ENCODE measurements around the gene GAS6. TPM values are rescaled to one million over a fixed set of nuclear protein-coding genes. Genes with fewer than 3 reads are reported as not detected.

The GAS6 gene
- total RNA-seq, 1 donor from 2014 or later, result 215 TPM

DNA sequence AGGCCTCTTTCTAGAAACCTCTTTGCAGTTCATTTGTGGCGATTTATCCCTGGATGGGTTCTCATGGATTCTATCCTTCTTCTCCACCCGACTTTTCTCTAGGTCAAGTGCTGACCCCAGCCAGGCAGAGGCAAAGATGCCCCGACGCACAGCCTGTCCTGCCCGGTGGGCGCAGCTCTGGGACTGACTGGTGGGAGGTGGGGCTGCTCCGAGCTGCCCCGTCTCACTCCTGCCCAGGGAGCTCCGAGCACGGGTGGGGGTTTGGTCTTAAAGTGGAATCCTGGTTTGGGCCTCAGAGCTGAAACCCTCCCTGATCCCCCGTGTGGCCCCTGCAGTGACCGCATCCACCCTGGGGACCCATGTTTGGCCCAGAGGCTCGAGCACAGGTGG is 44.5 kb downstream of the GAS6 start:
- peaks cover 0 to 19% of the 10 kb centered on the region in 2 donors for H3K36me3 ChIP-seq
- TF ChIP-seq POLR2AphosphoS5 (IDR thresholded peaks at IDR 0.05; ENCODE audit: insufficient read depth in 1 of 2, low read depth in 1 of 2) (no peak), POLR2A (IDR thresholded peaks at IDR 0.05) (no peak)
- TF ChIP-seq, protein P1, sequence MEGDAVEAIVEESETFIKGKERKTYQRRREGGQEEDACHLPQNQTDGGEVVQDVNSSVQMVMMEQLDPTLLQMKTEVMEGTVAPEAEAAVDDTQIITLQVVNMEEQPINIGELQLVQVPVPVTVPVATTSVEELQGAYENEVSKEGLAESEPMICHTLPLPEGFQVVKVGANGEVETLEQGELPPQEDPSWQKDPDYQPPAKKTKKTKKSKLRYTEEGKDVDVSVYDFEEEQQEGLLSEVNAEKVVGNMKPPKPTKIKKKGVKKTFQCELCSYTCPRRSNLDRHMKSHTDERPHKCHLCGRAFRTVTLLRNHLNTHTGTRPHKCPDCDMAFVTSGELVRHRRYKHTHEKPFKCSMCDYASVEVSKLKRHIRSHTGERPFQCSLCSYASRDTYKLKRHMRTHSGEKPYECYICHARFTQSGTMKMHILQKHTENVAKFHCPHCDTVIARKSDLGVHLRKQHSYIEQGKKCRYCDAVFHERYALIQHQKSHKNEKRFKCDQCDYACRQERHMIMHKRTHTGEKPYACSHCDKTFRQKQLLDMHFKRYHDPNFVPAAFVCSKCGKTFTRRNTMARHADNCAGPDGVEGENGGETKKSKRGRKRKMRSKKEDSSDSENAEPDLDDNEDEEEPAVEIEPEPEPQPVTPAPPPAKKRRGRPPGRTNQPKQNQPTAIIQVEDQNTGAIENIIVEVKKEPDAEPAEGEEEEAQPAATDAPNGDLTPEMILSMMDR (IDR thresholded peaks at IDR 0.05), result no peak
- peaks cover 65% of the 10 kb centered on the region for H3K4me1 ChIP-seq
- DNase-seq (ENCODE audit: extremely low spot score in 2 of 2), result no peak
- intact Hi-C loops (cut with DNase I), result no loop called here
- no peaks in the 10 kb centered on the region for H3K27me3 ChIP-seq
- H3K4me3 ChIP-seq, result no peak overlapping the region
- H3K9me3 ChIP-seq, result no peaks in the 10 kb centered on the region
- H3K27ac ChIP-seq, result peak overlapping the region; percentile 93

DNA sequence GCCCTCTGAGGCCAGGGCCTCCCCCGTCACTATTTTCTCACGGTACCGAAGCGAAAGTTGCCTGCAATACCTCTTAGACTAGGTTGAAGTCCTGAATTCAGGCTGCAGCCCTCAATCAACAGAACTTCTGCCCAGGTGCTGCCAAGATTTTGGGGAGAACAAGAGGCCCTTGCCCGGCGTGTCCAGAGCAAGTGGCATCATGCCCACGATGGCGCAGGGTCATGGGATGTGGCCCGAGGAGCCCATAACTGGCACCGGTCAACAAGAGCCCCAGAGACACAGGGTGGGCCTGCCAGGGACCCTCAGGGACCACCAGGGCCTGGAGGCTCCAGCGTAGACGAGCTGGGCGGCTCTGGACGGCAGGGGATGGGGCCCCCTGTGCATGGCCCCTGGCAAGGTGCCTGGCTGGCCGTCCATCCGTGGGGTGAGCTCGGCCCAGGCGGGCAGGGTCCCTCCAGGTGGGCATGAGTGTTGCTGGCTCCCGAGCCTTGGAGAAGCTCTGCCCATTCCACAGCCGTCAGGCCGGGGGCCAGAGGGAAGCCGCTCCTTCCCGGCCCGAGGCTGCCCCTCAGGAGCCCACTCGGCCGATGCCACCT is 45.1 kb downstream of the GAS6 start:
- DNase-seq (ENCODE audit: extremely low spot score in 2 of 2), result no peak
- Histone ChIP-seq H3K9me3 (no peaks in the 10 kb centered on the region), H3K36me3 (peaks cover 0 to 18% of the 10 kb centered on the region in 2 donors), H3K27ac (peak overlapping the region; percentile 93), H3K4me3 (no peak overlapping the region), H3K4me1 (peaks cover 65% of the 10 kb centered on the region), H3K27me3 (no peaks in the 10 kb centered on the region)
- no peak for TF ChIP-seq POLR2AphosphoS5 (IDR thresholded peaks at IDR 0.05; ENCODE audit: insufficient read depth in 1 of 2, low read depth in 1 of 2)
- TF ChIP-seq POLR2A (IDR thresholded peaks at IDR 0.05), result no peak
- intact Hi-C loops (cut with DNase I), result no loop called here

DNA sequence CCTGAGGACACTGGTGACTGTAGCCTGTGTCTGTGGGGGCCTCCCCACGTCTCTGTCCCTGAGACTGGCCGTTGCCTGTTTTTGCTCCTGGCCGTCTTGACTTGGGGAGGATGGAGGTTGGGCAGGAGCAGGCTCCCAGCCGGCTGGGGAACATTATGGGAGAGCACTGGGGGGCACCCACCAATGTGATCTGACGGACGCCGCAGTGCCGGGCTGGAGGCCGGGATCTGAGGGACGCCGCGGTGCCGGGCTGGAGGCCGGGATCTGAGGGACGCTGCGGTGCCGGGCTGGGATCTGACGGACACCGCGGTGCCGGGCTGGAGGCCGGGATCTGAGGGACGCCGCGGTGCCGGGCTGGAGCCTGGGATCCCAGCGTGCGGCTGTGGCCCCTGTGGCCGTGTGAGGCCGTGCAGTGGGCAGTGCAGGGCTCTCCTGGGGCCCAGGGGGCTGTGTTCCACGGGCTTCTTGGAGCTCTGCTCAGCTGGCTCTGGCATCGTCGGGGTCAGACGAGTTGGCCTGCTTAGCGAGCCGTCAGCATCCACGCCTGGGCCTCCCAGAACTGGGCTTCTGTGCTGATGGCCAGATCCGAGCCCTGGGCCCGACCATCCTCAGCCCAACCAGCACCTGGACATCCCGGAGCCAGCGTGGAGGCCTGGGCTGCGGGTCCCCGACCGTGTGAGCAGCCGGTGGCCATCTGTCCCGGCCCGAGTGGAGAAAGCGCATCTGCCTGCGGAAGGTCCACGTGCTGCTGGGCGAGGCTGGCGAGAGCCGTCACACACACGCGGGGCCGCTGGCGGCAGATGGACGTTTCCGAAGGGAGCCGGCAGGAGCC is 45.8 kb downstream of the GAS6 start:
- peak overlapping the region; percentile 93 for H3K27ac ChIP-seq
- H3K4me1 ChIP-seq, result peaks cover 65% of the 10 kb centered on the region

DNA sequence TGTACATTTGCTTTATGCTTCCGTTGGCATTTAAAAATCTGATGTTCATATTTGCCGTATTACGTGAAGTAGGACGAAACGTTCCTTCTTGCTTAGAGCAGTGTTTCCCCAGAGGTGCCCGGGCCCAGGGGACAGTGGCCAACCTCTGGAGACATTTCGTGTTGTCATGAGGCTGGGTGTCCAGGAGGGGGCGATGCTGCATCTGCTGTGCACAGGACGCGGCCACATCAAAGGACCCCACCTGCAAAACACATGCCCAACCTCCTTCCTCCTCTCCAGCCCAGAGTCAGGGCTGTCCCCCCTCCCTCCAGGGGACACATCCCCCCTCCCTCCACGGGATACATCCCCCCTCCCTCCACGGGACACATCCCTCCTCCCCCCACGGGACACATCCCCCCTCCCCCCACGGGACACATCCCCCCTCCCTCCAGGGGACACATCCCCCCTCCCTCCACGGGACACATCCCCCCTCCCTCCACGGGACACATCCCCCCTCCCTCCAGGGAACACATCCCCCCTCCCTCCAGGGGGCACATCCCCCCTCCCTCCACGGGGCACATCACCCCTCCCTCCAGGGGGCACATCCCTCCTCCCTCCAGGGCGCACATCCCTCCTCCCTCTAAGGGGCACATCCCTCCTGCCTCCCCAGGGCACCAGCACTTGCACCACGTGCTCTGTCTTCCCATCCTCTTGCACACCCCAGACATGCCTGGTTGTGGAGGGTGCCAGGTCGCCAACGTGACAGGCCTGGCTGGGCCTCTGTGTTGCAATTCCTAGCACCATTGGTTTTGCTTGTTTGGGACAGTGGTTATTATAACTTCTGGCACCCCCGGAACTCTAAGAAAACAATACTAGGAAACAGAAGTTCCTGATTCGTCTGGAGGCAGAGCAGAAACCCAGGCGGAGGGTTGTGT is 46.7 kb downstream of the GAS6 start:
- Histone ChIP-seq H3K4me3 (no peak overlapping the region), H3K4me1 (peaks cover 58% of the 10 kb centered on the region)
- TF ChIP-seq POLR2A (IDR thresholded peaks at IDR 0.05) (no peak), POLR2AphosphoS5 (IDR thresholded peaks at IDR 0.05; ENCODE audit: insufficient read depth in 1 of 2, low read depth in 1 of 2) (peak; percentile 59 to 66)
- TF ChIP-seq, protein P1 (IDR thresholded peaks at IDR 0.05), result peak; percentile 79 to 90 (median 83)

More for the DNA sequence above, 45.8 kb downstream of the GAS6 start:
- intact Hi-C loops (cut with DNase I), result loop anchor here (1.0 kb wide), 1 partner anchor 46 kb away; the partner anchor contains the start of gene GAS6
- Histone ChIP-seq H3K4me3 (no peak overlapping the region), H3K27me3 (no peaks in the 10 kb centered on the region), H3K9me3 (no peaks in the 10 kb centered on the region), H3K36me3 (peaks cover 0 to 11% of the 10 kb centered on the region in 2 donors)
- DNase-seq (ENCODE audit: extremely low spot score in 2 of 2), result no peak
- TF ChIP-seq POLR2A (IDR thresholded peaks at IDR 0.05) (no peak), POLR2AphosphoS5 (IDR thresholded peaks at IDR 0.05; ENCODE audit: insufficient read depth in 1 of 2, low read depth in 1 of 2) (peak in 1 of 2 donors; percentile 26)
- TF ChIP-seq, protein P1 (IDR thresholded peaks at IDR 0.05), result no peak

More for the DNA sequence above, 46.7 kb downstream of the GAS6 start:
- intact Hi-C loops (cut with DNase I), result loop anchor here (1.0 kb wide), 1 partner anchor 47 kb away; the partner anchor contains the start of gene GAS6
- H3K36me3 ChIP-seq, result peaks cover 0 to 2% of the 10 kb centered on the region in 2 donors
- no peaks in the 10 kb centered on the region for H3K9me3 ChIP-seq
- DNase-seq (ENCODE audit: extremely low spot score in 2 of 2), result no peak
- H3K27me3 ChIP-seq, result no peaks in the 10 kb centered on the region
- peak overlapping the region; percentile 93 for H3K27ac ChIP-seq
